WTC11 (cell line): ENCODE results near the gene DCX. TPM values are rescaled to one million over a fixed set of nuclear protein-coding genes. Genes with fewer than 3 reads are reported as not detected.

Experiments used
- ATAC-seq: fragments of 200-7000 bp; cut with Tn5 transposase; 2 replicates; pipeline ENCODE4 v1.10.0; 2021; ENCODE audit warnings: mild to moderate bottlenecking, moderate library complexity
- CTCF ChIA-PET: fragments of 300-600 bp; sonication (Branson Sonifier 250); formaldehyde crosslinking; loops from one replicate; lab custom pipeline; 2021; ENCODE audit warnings: antibody characterized with exemption; lab: Charles Lee
- POLR2A ChIA-PET: fragments of 350-600 bp; sonication (Branson Sonifier 250); formaldehyde crosslinking; loops from one replicate; lab custom pipeline; 2021; ENCODE audit warnings: antibody characterized with exemption; lab: Charles Lee
- DNase-seq: peaks from one replicate; pipeline ENCODE4 v3.0.0; 2021; ENCODE audit warnings: low spot score
- H3K27ac Mint-ChIP-seq: 2 replicates; pipeline ENCODE4 v1.8.0; 2021; ENCODE audit warnings: mixed read lengths
- H3K27me3 Mint-ChIP-seq: 2 replicates; pipeline ENCODE4 v1.8.0; 2021; ENCODE audit warnings: low read depth, mild to moderate bottlenecking, moderate library complexity, mixed read lengths
- H3K36me3 Mint-ChIP-seq: 2 replicates; pipeline ENCODE4 v1.8.0; 2021; ENCODE audit warnings: mixed read lengths
- H3K4me1 Mint-ChIP-seq: 2 replicates; pipeline ENCODE4 v1.8.0; 2022; ENCODE audit warnings: mixed read lengths
- H3K4me3 Mint-ChIP-seq: 2 replicates; pipeline ENCODE4 v1.8.0; 2021; ENCODE audit warnings: mild to moderate bottlenecking, moderate library complexity, mixed read lengths
- H3K9me3 Mint-ChIP-seq: 2 replicates; pipeline ENCODE4 v1.8.0; 2021; ENCODE audit warnings: mixed read lengths
- ARID4B ChIP-seq: sonication (generic); formaldehyde crosslinking; IDR thresholded peaks from 2 replicates; pipeline ENCODE4 v1.8.0; 2023; ENCODE audit warnings: missing genetic modification reagents, mild to moderate bottlenecking, borderline replicate concordance
- ATF1 ChIP-seq: sonication (generic); formaldehyde crosslinking; IDR thresholded peaks from 2 replicates; pipeline ENCODE4 v1.8.1; 2023; ENCODE audit warnings: mild to moderate bottlenecking, moderate library complexity, missing genetic modification reagents
- E2F4 ChIP-seq: sonication (generic); formaldehyde crosslinking; IDR thresholded peaks from 2 replicates; pipeline ENCODE4 v1.8.1; 2022; ENCODE audit warnings: low read depth, mild to moderate bottlenecking, moderate library complexity, missing genetic modification reagents, borderline replicate concordance
- E2F5 ChIP-seq: sonication (generic); formaldehyde crosslinking; IDR thresholded peaks from 2 replicates; pipeline ENCODE4 v1.8.1; 2022; ENCODE audit warnings: mild to moderate bottlenecking, moderate library complexity, missing genetic modification reagents
- FOXK1 ChIP-seq: sonication (generic); formaldehyde crosslinking; IDR thresholded peaks from 2 replicates; pipeline ENCODE4 v1.8.0; 2022; ENCODE audit warnings: mild to moderate bottlenecking, moderate library complexity, missing genetic modification reagents
- IRF1 ChIP-seq: sonication (generic); formaldehyde crosslinking; IDR thresholded peaks from 2 replicates; pipeline ENCODE4 v1.8.0; 2023; ENCODE audit warnings: missing genetic modification reagents
- JAZF1 ChIP-seq: fragments of 250-450 bp; sonication (Bioruptor Pico); IDR thresholded peaks from 2 replicates; pipeline ENCODE4 v1.9.0; 2021; ENCODE audit warnings: moderate library complexity, mild to moderate bottlenecking, inconsistent platforms
- MAX ChIP-seq: sonication (generic); formaldehyde crosslinking; IDR thresholded peaks from 2 replicates; pipeline ENCODE4 v1.8.0; 2022; ENCODE audit warnings: mild to moderate bottlenecking, missing genetic modification reagents
- NFATC4 ChIP-seq: fragments of 250-450 bp; sonication (Bioruptor Pico); IDR thresholded peaks from 2 replicates; pipeline ENCODE4 v1.9.0; 2021; ENCODE audit warnings: mild to moderate bottlenecking
- NFYB ChIP-seq: sonication (generic); formaldehyde crosslinking; conservative IDR thresholded peaks from 2 replicates; pipeline ENCODE4 v1.8.0; 2022; ENCODE audit warnings: low read depth, missing genetic modification reagents
- NR1H2 ChIP-seq: sonication (generic); formaldehyde crosslinking; IDR thresholded peaks from 2 replicates; pipeline ENCODE4 v1.9.0; 2021; ENCODE audit warnings: mild to moderate bottlenecking, moderate library complexity, missing genetic modification reagents
- TEAD1 ChIP-seq: sonication (generic); formaldehyde crosslinking; IDR thresholded peaks from 2 replicates; pipeline ENCODE4 v1.8.0; 2022; ENCODE audit warnings: mild to moderate bottlenecking, missing genetic modification reagents
- TEAD4 ChIP-seq: sonication (generic); formaldehyde crosslinking; IDR thresholded peaks from 2 replicates; pipeline ENCODE4 v1.8.0; 2022; ENCODE audit warnings: mild to moderate bottlenecking, missing genetic modification reagents
- TP53 ChIP-seq: sonication (generic); formaldehyde crosslinking; IDR thresholded peaks from 2 replicates; pipeline ENCODE4 v1.8.1; 2023; ENCODE audit warnings: mild to moderate bottlenecking, missing genetic modification reagents
- USF2 ChIP-seq: sonication (generic); formaldehyde crosslinking; IDR thresholded peaks from 2 replicates; pipeline ENCODE4 v1.8.1; 2023; ENCODE audit warnings: mild to moderate bottlenecking, missing genetic modification reagents, moderate library complexity
- ZMAT4 ChIP-seq: fragments of 250-450 bp; sonication (Bioruptor Pico); IDR thresholded peaks from 2 replicates; pipeline ENCODE4 v1.9.0; 2021; ENCODE audit warnings: mild to moderate bottlenecking
- ZNF219 ChIP-seq: sonication (generic); formaldehyde crosslinking; IDR thresholded peaks from 2 replicates; pipeline ENCODE4 v1.8.0; 2023; ENCODE audit warnings: missing genetic modification reagents, mild to moderate bottlenecking, borderline replicate concordance
- ZNF396 ChIP-seq: fragments of 250-450 bp; sonication (Bioruptor Pico); IDR thresholded peaks from 2 replicates; pipeline ENCODE4 v1.8.0; 2021; ENCODE audit warnings: mild to moderate bottlenecking, moderate library complexity, borderline replicate concordance
- total RNA-seq: library from RNA; stranded (reverse); gene quantifications from 3 replicates; pipeline ENCODE4 v1.2.3, GENCODE V29; 2021

DCX gene
- total RNA-seq, 1 experiment from 2014 or later, result 2.1 TPM

GRCh38 chrX:111431001-111431400 is 19.0 kb upstream of the DCX start:
- Mint-ChIP-seq H3K27me3 (peaks cover 14% of the 10 kb centered on the region), H3K27ac (no peak overlapping the region), H3K4me3 (no peak overlapping the region), H3K4me1 (no peaks in the 10 kb centered on the region), H3K36me3 (no peaks in the 10 kb centered on the region), H3K9me3 (0 out of 2 replicates have a peak, but pooled peaks cover 3% of the 10 kb centered on the region)
- ATAC-seq (no peak), DNase-seq (no peak)
- CTCF ChIA-PET, result no interaction called here
- POLR2A ChIA-PET, result no interaction called here
- no peak for TF ChIP-seq TP53
- no peak for TF ChIP-seq E2F4 (CRISPR knock-in tag)
- TF ChIP-seq ZNF396, result no peak
- TF ChIP-seq ZMAT4 (CRISPR knock-in tag), result no peak
- TF ChIP-seq MAX (CRISPR knock-in tag), result no peak
- no peak for TF ChIP-seq ARID4B (CRISPR knock-in tag)
- TF ChIP-seq E2F5, result no peak
- TF ChIP-seq TEAD1 (CRISPR knock-in tag), result no peak
- TF ChIP-seq JAZF1, result no peak
- TF ChIP-seq NFYB, result no peak
- no peak for TF ChIP-seq NR1H2 (CRISPR knock-in tag)
- no peak for TF ChIP-seq FOXK1 (CRISPR knock-in tag)
- TF ChIP-seq USF2 (CRISPR knock-in tag), result no peak
- no peak for TF ChIP-seq ZNF219
- TF ChIP-seq ATF1 (CRISPR knock-in tag), result no peak
- no peak for TF ChIP-seq TEAD4 (CRISPR knock-in tag)
- TF ChIP-seq IRF1 (CRISPR knock-in tag), result no peak
- TF ChIP-seq, all 79 proteins: peak for 0

GRCh38 chrX:111411557-111411956 is 435 bp downstream of the DCX start:
- Mint-ChIP-seq H3K27ac (peak overlapping the region; percentile 42), H3K4me3 (peak overlapping the region; percentile 64), H3K4me1 (peaks cover 34% of the 10 kb centered on the region), H3K27me3 (peaks cover 22% of the 10 kb centered on the region), H3K9me3 (no peaks in the 10 kb centered on the region), H3K36me3 (no peaks in the 10 kb centered on the region)
- DNase-seq (no peak), ATAC-seq (peak; percentile 85)
- ChIA-PET CTCF (interaction anchor here (1.7 to 2.3 kb wide), 2 partner anchors 34 to 36 kb away, joined by 6 to 9 read pairs; no protein-coding TSS in a partner anchor), POLR2A (no interaction called here)
- TF ChIP-seq NFATC4 (CRISPR knock-in tag), result no peak
